ENCODE measurements around the gene DOCK8.

DOCK8 gene

GRCh38 chr9:431701-432100 lies 217.0 kb downstream of the DOCK8 start:
- no peak for DNase-seq

GRCh38 chr9:436482-436881 lies 221.8 kb downstream of the DOCK8 start:
- DNase-seq: no peak

- no peak for DNase-seq
Observed at GRCh38 chr9:437066-437465, 222.4 kb downstream of the DOCK8 start.

- DNase-seq: no peak
Observed at GRCh38 chr9:437574-438001, 222.9 kb downstream of the DOCK8 start.

- no peak for DNase-seq
Observed at GRCh38 chr9:438066-438465, 223.4 kb downstream of the DOCK8 start.

- no peak for DNase-seq
Observed at GRCh38 chr9:438961-439768, 224.5 kb downstream of the DOCK8 start.

GRCh38 chr9:441126-441525 lies 226.5 kb downstream of the DOCK8 start:
- no peak for DNase-seq

- DNase-seq: no peak
Observed at GRCh38 chr9:444528-444927, 229.9 kb downstream of the DOCK8 start.

GRCh38 chr9:445033-445432 lies 230.4 kb downstream of the DOCK8 start:
- DNase-seq: no peak

- no peak for DNase-seq
Observed at GRCh38 chr9:446074-446699, 231.5 kb downstream of the DOCK8 start.

GRCh38 chr9:447230-448025 lies 232.8 kb downstream of the DOCK8 start:
- peak; percentile 71 for DNase-seq

GRCh38 chr9:450057-450456 lies 235.4 kb downstream of the DOCK8 start:
- no peak for DNase-seq

- DNase-seq: no peak
Observed at GRCh38 chr9:450561-450960, 235.9 kb downstream of the DOCK8 start.

GRCh38 chr9:453832-454231 lies 239.2 kb downstream of the DOCK8 start:
- no peak for DNase-seq

GRCh38 chr9:456365-456764 lies 241.7 kb downstream of the DOCK8 start:
- no peak for DNase-seq

- no peak for DNase-seq
Observed at GRCh38 chr9:458590-458989, 243.9 kb downstream of the DOCK8 start.

GRCh38 chr9:459491-460444 lies 245.1 kb downstream of the DOCK8 start:
- no peak for DNase-seq

- no peak for DNase-seq
Observed at GRCh38 chr9:462121-462520, 247.5 kb downstream of the DOCK8 start.

GRCh38 chr9:462606-463005 lies 247.9 kb downstream of the DOCK8 start:
- no peak for DNase-seq

GRCh38 chr9:463455-464171 lies 248.9 kb downstream of the DOCK8 start:
- no peak for DNase-seq

GRCh38 chr9:466747-467146 lies 252.1 kb downstream of the DOCK8 start:
- no peak for DNase-seq
